ENCODE results near the gene ZCCHC14.

GRCh38 chr16:87388818-87389134 lies 104.0 kb downstream of the ZCCHC14 start:
- TF ChIP-seq HNRNPL (IDR thresholded peaks at IDR 0.05; ENCODE audit: low read depth, low read length) (no peak), ZBTB43 (CRISPR knock-in tag; conservative IDR thresholded peaks at IDR 0.05) (no peak), IRF2 (CRISPR knock-in tag; IDR thresholded peaks at IDR 0.05) (no peak), SRSF1 (optimal IDR thresholded peaks at IDR 0.05; ENCODE audit: low read depth, low read length) (no peak)

All from HepG2 (cell line).